Peyer's patch (tissue), 4 donors: Measurements from ENCODE around the gene PPM1E. TPM values are rescaled to one million over a fixed set of nuclear protein-coding genes. Genes with fewer than 3 reads are reported as not detected.

Experiments used
- DNase-seq, 3 donors: peaks; one replicate each; pipeline ENCODE4 v3.0.0-alpha.2; 2017 to 2019
- H3K27ac ChIP-seq, 4 donors: fragments of 200-600 bp; sonication (generic); one replicate each; pipeline ENCODE4 v1.5.1; 2016 to 2019
- H3K27me3 ChIP-seq, 2 donors: fragments of 200-600 bp; sonication (generic); one replicate each; pipeline ENCODE4 v1.5.1; 2019
- H3K36me3 ChIP-seq, 3 donors: fragments of 200-600 bp; sonication (generic); one replicate each; pipeline ENCODE4 v1.5.1; 2016 to 2019
- H3K4me1 ChIP-seq, 4 donors: fragments of 200-600 bp; sonication (generic); one replicate each; pipeline ENCODE4 v1.5.1; 2016 to 2019
- H3K4me3 ChIP-seq, 4 donors: fragments of 200-600 bp; sonication (generic); 1 replicate in 3 of 4; 2 replicates in 1 of 4; pipeline ENCODE4 v1.5.1; 2016 to 2019; ENCODE audit warnings: mild to moderate bottlenecking in 1 of 4
- H3K9me3 ChIP-seq, 4 donors: fragments of 200-600 bp; sonication (generic); one replicate each; pipeline ENCODE4 v1.5.1; 2016 to 2019; ENCODE audit warnings: mild to moderate bottlenecking in 1 of 4
- POLR2A ChIP-seq, 2 donors: fragments of 450-650 bp; IDR thresholded peaks; one replicate each; pipeline ENCODE4 v1.5.1; 2017; ENCODE audit warnings: antibody characterized with exemption in 2 of 2, mild to moderate bottlenecking in 2 of 2, moderate library complexity in 2 of 2
- total RNA-seq, 4 donors: library from RNA; depleted of rRNA; stranded (reverse); fragments of >200 nt; gene quantifications; one replicate each; pipeline ENCODE4 v1.1.0, GENCODE V29; 2016
- TF ChIP-seq, protein P1 (sequence below), 6 experiments: fragments of 450-650 bp in 4 of 6; fragments of 200-600 bp in 2 of 6; sonication (generic) in 1 of 6; IDR thresholded peaks; one replicate each; pipeline ENCODE4 v1.5.1; 2017 to 2019; ENCODE audit warnings: antibody characterized with exemption in 6 of 6, mild to moderate bottlenecking in 3 of 6, moderate library complexity in 1 of 6

PPM1E gene
- total RNA-seq, 4 donors from 2014 or later, result 0.13 to 0.18 TPM; not detected in 2

DNA sequence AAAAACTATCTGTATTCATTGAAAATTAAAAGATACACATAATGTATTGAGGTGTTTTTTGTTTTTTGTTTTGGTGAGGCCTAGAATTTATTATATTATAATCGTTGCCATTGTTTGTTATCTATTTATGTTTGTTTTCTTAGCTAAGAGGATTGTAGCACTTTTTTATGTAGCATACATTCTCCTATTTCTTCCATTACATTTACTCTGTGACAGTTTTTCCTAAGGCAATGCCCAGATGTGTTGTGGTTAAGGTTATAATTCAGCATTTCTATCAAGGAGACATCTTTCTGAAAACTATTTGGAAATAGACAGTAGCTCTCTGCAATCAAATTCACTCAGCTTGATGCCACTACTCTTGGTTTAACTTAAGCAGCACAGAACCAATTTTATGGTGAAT lies 161.6 kb downstream of the PPM1E start:
- H3K36me3 ChIP-seq, result no peaks in the 10 kb centered on the region
- no peaks in the 10 kb centered on the region for H3K9me3 ChIP-seq
- no peaks in the 10 kb centered on the region for H3K4me1 ChIP-seq
- TF ChIP-seq POLR2A (IDR thresholded peaks at IDR 0.05), result no peak
- TF ChIP-seq, protein P1, sequence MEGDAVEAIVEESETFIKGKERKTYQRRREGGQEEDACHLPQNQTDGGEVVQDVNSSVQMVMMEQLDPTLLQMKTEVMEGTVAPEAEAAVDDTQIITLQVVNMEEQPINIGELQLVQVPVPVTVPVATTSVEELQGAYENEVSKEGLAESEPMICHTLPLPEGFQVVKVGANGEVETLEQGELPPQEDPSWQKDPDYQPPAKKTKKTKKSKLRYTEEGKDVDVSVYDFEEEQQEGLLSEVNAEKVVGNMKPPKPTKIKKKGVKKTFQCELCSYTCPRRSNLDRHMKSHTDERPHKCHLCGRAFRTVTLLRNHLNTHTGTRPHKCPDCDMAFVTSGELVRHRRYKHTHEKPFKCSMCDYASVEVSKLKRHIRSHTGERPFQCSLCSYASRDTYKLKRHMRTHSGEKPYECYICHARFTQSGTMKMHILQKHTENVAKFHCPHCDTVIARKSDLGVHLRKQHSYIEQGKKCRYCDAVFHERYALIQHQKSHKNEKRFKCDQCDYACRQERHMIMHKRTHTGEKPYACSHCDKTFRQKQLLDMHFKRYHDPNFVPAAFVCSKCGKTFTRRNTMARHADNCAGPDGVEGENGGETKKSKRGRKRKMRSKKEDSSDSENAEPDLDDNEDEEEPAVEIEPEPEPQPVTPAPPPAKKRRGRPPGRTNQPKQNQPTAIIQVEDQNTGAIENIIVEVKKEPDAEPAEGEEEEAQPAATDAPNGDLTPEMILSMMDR (IDR thresholded peaks at IDR 0.05), result no peak
- DNase-seq, result no peak
- no peaks in the 10 kb centered on the region for H3K27me3 ChIP-seq
- no peak overlapping the region for H3K27ac ChIP-seq
- H3K4me3 ChIP-seq, result no peak overlapping the region

DNA sequence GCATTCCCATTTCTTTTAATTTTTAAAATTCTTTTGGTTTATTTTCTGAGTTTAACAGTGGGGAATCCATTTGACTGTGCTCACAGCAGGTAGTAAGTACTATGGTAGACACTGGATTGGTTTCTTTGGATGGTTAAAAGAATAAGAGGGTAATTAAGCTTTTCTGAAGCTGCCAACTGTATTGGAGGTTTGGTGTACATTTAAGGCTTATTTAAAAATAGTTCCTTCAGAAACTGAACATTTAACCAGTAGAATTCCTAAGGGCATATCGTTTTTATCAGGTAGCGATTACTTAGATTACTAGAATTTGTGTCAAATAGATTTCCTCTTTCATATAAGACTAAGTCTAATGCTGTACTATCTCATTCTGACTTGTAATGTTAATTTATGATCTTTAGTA lies 162.4 kb downstream of the PPM1E start:
- Histone ChIP-seq H3K27me3 (no peaks in the 10 kb centered on the region), H3K4me1 (no peaks in the 10 kb centered on the region), H3K9me3 (no peaks in the 10 kb centered on the region), H3K4me3 (no peak overlapping the region), H3K36me3 (no peaks in the 10 kb centered on the region), H3K27ac (no peak overlapping the region)
- DNase-seq, result no peak
- no peak for TF ChIP-seq POLR2A (IDR thresholded peaks at IDR 0.05)
- TF ChIP-seq, protein P1 (IDR thresholded peaks at IDR 0.05), result no peak

DNA sequence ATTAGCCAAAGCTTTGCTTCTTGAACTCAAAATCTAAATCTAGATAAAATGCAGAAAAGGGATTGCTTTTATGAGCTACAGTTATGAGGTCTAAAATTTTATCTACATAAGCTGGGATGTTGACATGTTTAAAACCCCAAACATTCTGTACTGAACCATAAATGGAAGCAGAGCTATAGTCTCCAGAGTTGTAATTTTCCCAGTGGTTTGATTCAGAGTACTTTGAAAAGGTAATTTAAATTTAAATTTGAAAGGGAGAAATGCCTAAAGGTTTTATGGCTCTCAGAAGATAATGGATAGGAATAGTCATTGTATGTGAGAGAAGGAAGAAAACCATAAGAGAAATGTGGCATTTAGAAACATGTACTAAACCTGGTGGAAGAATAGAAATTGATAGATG lies 163.2 kb downstream of the PPM1E start:
- Histone ChIP-seq H3K4me3 (no peak overlapping the region), H3K9me3 (no peaks in the 10 kb centered on the region), H3K4me1 (no peaks in the 10 kb centered on the region), H3K36me3 (no peaks in the 10 kb centered on the region), H3K27ac (no peak overlapping the region), H3K27me3 (no peaks in the 10 kb centered on the region)
- TF ChIP-seq POLR2A (IDR thresholded peaks at IDR 0.05), result no peak
- TF ChIP-seq, protein P1 (IDR thresholded peaks at IDR 0.05), result no peak
- DNase-seq, result no peak

DNA sequence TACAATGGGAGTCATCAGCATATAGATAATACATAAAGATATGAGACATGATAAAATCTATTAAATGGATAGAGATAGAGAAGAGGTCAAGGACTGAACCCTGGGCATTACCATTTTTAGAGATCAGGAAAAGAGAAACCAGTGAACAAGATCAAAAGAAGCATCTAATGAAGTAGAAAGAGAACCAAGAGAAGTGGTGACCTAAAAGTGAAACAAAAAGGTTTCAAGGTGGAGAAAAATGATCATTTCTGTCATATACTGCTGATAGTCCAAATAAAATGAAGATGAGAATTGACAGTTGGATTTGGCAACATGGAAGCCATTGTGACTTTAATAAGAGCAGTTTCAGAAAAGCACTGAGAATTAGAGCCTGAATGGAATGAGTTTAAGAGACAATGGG lies 165.1 kb downstream of the PPM1E start:
- H3K27ac ChIP-seq, result no peak overlapping the region
- TF ChIP-seq, protein P1 (IDR thresholded peaks at IDR 0.05), result no peak
- no peak for TF ChIP-seq POLR2A (IDR thresholded peaks at IDR 0.05)
- no peaks in the 10 kb centered on the region for H3K9me3 ChIP-seq
- H3K27me3 ChIP-seq, result no peaks in the 10 kb centered on the region
- H3K36me3 ChIP-seq, result no peaks in the 10 kb centered on the region
- DNase-seq, result no peak
- no peak overlapping the region for H3K4me3 ChIP-seq
- no peaks in the 10 kb centered on the region for H3K4me1 ChIP-seq

DNA sequence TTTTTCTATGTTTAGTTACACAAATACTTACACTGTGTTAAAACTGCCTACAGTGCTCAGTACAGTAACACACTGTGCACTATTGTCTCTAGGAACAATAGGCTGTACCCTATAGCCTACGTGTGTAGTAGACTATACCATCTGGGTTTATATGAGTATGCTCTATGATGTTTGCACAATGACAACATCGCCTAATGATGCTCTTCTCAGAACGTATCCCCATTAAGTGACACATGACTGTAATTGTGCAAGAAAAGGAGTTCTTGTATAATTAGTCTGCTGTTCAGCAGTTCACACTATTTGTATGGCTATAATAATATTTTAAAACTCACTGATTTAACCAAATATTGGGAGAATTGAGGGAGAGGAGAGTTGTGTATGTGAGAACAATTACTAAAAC lies 177.3 kb downstream of the PPM1E start:
- TF ChIP-seq, protein P1 (IDR thresholded peaks at IDR 0.05), result no peak
- no peak for TF ChIP-seq POLR2A (IDR thresholded peaks at IDR 0.05)
- no peaks in the 10 kb centered on the region for H3K36me3 ChIP-seq
- H3K27me3 ChIP-seq, result no peaks in the 10 kb centered on the region
- H3K4me3 ChIP-seq, result no peak overlapping the region
- H3K4me1 ChIP-seq, result no peaks in the 10 kb centered on the region
- no peaks in the 10 kb centered on the region for H3K9me3 ChIP-seq
- no peak for DNase-seq
- no peak overlapping the region for H3K27ac ChIP-seq

DNA sequence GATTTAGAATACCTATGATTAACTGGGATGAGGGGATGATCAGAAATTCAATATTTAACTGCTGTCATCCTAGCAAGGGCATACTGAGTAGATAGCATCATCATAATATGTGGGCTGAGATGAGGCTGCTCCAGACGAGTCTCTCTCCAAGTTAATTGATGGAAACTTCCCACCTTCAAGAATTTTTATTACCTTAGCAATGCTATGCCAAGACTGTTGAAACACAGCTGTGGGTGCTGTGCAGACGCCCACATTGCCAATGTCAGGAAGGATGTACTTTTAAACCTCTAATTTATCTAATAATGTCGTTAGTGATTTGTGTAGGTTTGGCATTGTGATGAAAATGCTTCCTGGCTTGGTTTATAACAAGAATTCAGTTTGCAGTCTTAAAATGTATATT lies 180.6 kb downstream of the PPM1E start:
- H3K36me3 ChIP-seq, result no peaks in the 10 kb centered on the region
- no peaks in the 10 kb centered on the region for H3K27me3 ChIP-seq
- no peaks in the 10 kb centered on the region for H3K9me3 ChIP-seq
- no peak overlapping the region for H3K27ac ChIP-seq
- TF ChIP-seq, protein P1 (IDR thresholded peaks at IDR 0.05), result no peak
- no peak for TF ChIP-seq POLR2A (IDR thresholded peaks at IDR 0.05)
- no peak for DNase-seq
- no peak overlapping the region for H3K4me3 ChIP-seq
- H3K4me1 ChIP-seq, result no peaks in the 10 kb centered on the region
